Fibroblast of villous mesenchyme (primary cell): ENCODE measurements around the gene C1R. TPM values are rescaled to one million over a fixed set of nuclear protein-coding genes. Genes with fewer than 3 reads are reported as not detected.
A peak's percentile ranks its signal among the peaks of the same experiment; 100 is the strongest.

Experiments used
- DNase-seq: peaks from one replicate; pipeline ENCODE4 v3.0.0-alpha.2; 2010; ENCODE audit warnings: low read depth
- H3K4me3 ChIP-seq: 2 replicates; pipeline ENCODE4 v1.5.1; 2011; ENCODE audit warnings: low read depth, mild to moderate bottlenecking, low read length
- total RNA-seq: library from RNA; depleted of rRNA; stranded (reverse); fragments of >200 nt; gene quantifications from 2 replicates; pipeline ENCODE4 v1.2.3, GENCODE V29; 2012
- TF ChIP-seq, protein P1 (sequence below): IDR thresholded peaks from 2 replicates; pipeline ENCODE4 v1.5.1; 2012; ENCODE audit warnings: low read depth, mild to moderate bottlenecking, low read length; ENCODE audit not compliant: insufficient read depth

Gene C1R
- total RNA-seq, 1 donor, result 84.2 TPM

- peak; percentile 64 for DNase-seq
- TF ChIP-seq, protein P1, sequence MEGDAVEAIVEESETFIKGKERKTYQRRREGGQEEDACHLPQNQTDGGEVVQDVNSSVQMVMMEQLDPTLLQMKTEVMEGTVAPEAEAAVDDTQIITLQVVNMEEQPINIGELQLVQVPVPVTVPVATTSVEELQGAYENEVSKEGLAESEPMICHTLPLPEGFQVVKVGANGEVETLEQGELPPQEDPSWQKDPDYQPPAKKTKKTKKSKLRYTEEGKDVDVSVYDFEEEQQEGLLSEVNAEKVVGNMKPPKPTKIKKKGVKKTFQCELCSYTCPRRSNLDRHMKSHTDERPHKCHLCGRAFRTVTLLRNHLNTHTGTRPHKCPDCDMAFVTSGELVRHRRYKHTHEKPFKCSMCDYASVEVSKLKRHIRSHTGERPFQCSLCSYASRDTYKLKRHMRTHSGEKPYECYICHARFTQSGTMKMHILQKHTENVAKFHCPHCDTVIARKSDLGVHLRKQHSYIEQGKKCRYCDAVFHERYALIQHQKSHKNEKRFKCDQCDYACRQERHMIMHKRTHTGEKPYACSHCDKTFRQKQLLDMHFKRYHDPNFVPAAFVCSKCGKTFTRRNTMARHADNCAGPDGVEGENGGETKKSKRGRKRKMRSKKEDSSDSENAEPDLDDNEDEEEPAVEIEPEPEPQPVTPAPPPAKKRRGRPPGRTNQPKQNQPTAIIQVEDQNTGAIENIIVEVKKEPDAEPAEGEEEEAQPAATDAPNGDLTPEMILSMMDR, result no peak
- no peak overlapping the region for H3K4me3 ChIP-seq
These were observed 12.5 kb downstream of the C1R start for GRCh38 chr12:7079826-7080125.

GRCh38 chr12:7078163-7078562 lies 14.1 kb downstream of the C1R start:
- TF ChIP-seq, protein P1, result no peak
- no peak overlapping the region for H3K4me3 ChIP-seq

GRCh38 chr12:7076493-7076892 lies 15.8 kb downstream of the C1R start:
- no peak for DNase-seq
- no peak overlapping the region for H3K4me3 ChIP-seq
- TF ChIP-seq, protein P1, result no peak

More at GRCh38 chr12:7078163-7078562, 14.1 kb downstream of the C1R start:
- DNase-seq, result no peak

- no peak overlapping the region for H3K4me3 ChIP-seq
- DNase-seq, result peak; percentile 91
- TF ChIP-seq, protein P1, result no peak
These were observed 16.3 kb downstream of the C1R start for GRCh38 chr12:7075939-7076338.

DNA sequence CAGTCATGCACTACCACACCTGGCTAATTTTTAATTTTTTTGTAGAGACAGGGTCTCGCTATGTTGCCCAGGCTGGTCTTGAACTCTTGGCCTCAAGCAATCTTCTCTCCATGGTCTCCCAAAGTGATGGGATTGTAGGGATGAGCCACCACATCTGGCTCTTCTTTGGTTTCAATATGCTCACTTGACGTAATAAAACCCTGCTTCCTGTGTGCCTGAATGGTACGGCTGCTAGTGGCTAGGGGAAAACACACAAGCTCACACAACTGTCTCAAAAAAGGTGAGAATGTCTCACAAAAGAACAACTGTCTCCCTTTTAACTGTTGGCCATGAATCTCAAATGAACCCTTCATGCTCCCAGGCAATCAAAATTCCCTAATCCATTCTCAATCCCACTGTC lies 16.7 kb downstream of the C1R start:
- TF ChIP-seq, protein P1, result no peak
- H3K4me3 ChIP-seq, result no peak overlapping the region
- peak; percentile 64 for DNase-seq

DNA sequence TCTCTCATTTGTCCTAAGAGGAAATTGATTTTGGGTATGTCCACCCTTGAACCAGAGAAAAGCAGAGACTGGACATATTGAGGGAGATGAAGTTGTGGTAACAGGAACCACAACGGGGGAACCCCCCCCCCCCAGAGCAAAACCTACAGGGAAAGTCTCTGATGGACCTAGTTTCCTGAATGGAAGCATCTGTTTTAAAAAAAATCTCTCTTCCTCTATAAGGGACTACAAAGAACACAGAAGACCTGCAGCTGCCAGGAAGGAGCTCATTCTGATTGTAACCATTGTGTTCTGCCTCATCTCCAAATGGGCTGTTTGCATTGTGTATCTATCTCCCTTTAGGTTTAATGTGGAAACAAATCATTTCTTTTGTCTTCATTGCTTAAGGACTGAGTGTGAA lies 18.3 kb downstream of the C1R start:
- no peak for DNase-seq
- TF ChIP-seq, protein P1, result no peak
- H3K4me3 ChIP-seq, result no peak overlapping the region

GRCh38 chr12:7072554-7072953 lies 19.7 kb downstream of the C1R start:
- TF ChIP-seq, protein P1, result no peak
- no peak overlapping the region for H3K4me3 ChIP-seq
- DNase-seq, result no peak
